Body of pancreas (tissue), 4 donors: Measurements from ENCODE around the gene TXNL1. TPM values are rescaled to one million over a fixed set of nuclear protein-coding genes. Genes with fewer than 3 reads are reported as not detected.

Source experiments
- ATAC-seq: fragments of 150-250 bp; one replicate; pipeline ENCODE4 v1.9.1; 2016
- DNase-seq, 4 donors: peaks; one replicate each; pipeline ENCODE4 v3.0.0-alpha.2; 2019
- H3K27ac ChIP-seq, 4 donors: fragments of 200-600 bp; sonication (generic); 1 replicate in 3 of 4; 2 replicates in 1 of 4; pipeline versions ENCODE4 v1.5.1 to v1.6.1; 2016 to 2019; ENCODE audit warnings: mild to moderate bottlenecking in 1 of 4, mixed read lengths in 1 of 4, moderate library complexity in 1 of 4
- H3K27me3 ChIP-seq, 2 donors: fragments of 200-600 bp; sonication (generic); one replicate each; pipeline ENCODE4 v1.6.0; 2016; ENCODE audit warnings: mild to moderate bottlenecking in 1 of 2
- H3K36me3 ChIP-seq, 2 donors: fragments of 200-600 bp; sonication (generic); replicated peaks in 1 of 2; 2 replicates each; pipeline ENCODE4 v1.5.1; 2016; ENCODE audit warnings: low read depth in 2 of 2; ENCODE audit not compliant: insufficient read depth in 1 of 2
- H3K4me1 ChIP-seq: fragments of 200-600 bp; sonication (generic); one replicate; pipeline ENCODE4 v1.6.0; 2016
- H3K4me3 ChIP-seq, 2 donors: fragments of 200-600 bp; sonication (generic); 1 replicate in 1 of 2; 2 replicates in 1 of 2; pipeline ENCODE4 v1.5.1; 2016 to 2019
- H3K9me3 ChIP-seq, 3 donors: fragments of 200-600 bp; sonication (generic); 1 replicate in 2 of 3; 2 replicates in 1 of 3; pipeline ENCODE4 v1.5.1; 2016
- CTCF ChIP-seq, 7 experiments: fragments of 450-650 bp in 4 of 7; fragments of 200-600 bp in 3 of 7; sonication (generic) in 3 of 7; IDR thresholded peaks; one replicate each; pipeline ENCODE4 v1.5.1; 2016 to 2019; ENCODE audit warnings: antibody characterized with exemption in 7 of 7
- POLR2A ChIP-seq, 3 donors: fragments of 450-650 bp; IDR thresholded peaks; one replicate each; pipeline ENCODE4 v1.6.1; 2016; ENCODE audit warnings: antibody characterized with exemption in 3 of 3, mild to moderate bottlenecking in 2 of 3
- WGBS, 2 donors: methylation state at CpG; one replicate each; pipeline ENCODE4 v1.1.5; 2017; 5-methylcytosine and 5-hydroxymethylcytosine counted together
- intact Hi-C: fragments of 100-400 bp; cut with DNase I; formaldehyde crosslinking; loops from one replicate; pipeline ENCODE4 v1.15.1; 2023
- total RNA-seq, 2 donors: library from RNA; depleted of rRNA; stranded (reverse); fragments of >200 nt; gene quantifications; one replicate each; pipeline ENCODE4 v1.1.0, GENCODE V29; 2016

TXNL1 gene
- total RNA-seq, 2 donors from 2014 or later: 9.2 to 13.2 TPM

GRCh38 chr18:56652802-56653201, 14.4 kb upstream of the TXNL1 start:
- ATAC-seq: no peak
- Histone ChIP-seq H3K4me1 (peaks cover 11% of the 10 kb centered on the region), H3K36me3 (no peaks in the 10 kb centered on the region), H3K9me3 (no peaks in the 10 kb centered on the region), H3K27ac (no peak overlapping the region), H3K27me3 (no peaks in the 10 kb centered on the region), H3K4me3 (no peak overlapping the region)
- WGBS, 2 donors: 58 to 60% methylated on average over 4 of the region's 4 CpGs
- no peak for TF ChIP-seq POLR2A (IDR thresholded peaks at IDR 0.05)
- no peak for TF ChIP-seq CTCF (IDR thresholded peaks at IDR 0.05)
- DNase-seq: no peak
- intact Hi-C loops: no loop called here

DNA sequence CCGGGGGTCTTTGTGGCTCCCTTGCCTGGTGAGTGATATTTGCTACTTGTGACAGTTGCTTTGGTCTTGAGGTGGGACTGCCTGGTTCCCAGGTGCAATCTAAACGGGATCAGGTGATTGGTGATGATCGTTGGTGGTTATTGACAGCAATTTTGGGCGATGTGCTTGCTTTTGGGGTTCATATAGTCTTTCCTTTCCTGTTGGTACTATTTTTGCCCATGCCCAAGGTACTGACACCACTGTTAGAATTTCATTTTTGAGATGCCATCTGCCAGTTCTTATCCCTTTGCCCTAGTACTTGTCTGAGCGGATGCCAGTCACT, 13.3 kb upstream of the TXNL1 start:
- Histone ChIP-seq H3K27ac (peak overlapping the region; percentile 66 to 91 (median 82)), H3K4me1 (peaks cover 11% of the 10 kb centered on the region), H3K36me3 (no peaks in the 10 kb centered on the region), H3K27me3 (no peaks in the 10 kb centered on the region), H3K4me3 (peak overlapping the region; percentile 92 to 96), H3K9me3 (no peaks in the 10 kb centered on the region)
- ATAC-seq: no peak
- intact Hi-C loops: no loop called here
- TF ChIP-seq CTCF (IDR thresholded peaks at IDR 0.05): no peak
- TF ChIP-seq POLR2A (IDR thresholded peaks at IDR 0.05): no peak
- no peak for DNase-seq
- WGBS, 2 donors: 3 to 9% methylated on average over 4 to 5 of the region's 5 CpGs

DNA sequence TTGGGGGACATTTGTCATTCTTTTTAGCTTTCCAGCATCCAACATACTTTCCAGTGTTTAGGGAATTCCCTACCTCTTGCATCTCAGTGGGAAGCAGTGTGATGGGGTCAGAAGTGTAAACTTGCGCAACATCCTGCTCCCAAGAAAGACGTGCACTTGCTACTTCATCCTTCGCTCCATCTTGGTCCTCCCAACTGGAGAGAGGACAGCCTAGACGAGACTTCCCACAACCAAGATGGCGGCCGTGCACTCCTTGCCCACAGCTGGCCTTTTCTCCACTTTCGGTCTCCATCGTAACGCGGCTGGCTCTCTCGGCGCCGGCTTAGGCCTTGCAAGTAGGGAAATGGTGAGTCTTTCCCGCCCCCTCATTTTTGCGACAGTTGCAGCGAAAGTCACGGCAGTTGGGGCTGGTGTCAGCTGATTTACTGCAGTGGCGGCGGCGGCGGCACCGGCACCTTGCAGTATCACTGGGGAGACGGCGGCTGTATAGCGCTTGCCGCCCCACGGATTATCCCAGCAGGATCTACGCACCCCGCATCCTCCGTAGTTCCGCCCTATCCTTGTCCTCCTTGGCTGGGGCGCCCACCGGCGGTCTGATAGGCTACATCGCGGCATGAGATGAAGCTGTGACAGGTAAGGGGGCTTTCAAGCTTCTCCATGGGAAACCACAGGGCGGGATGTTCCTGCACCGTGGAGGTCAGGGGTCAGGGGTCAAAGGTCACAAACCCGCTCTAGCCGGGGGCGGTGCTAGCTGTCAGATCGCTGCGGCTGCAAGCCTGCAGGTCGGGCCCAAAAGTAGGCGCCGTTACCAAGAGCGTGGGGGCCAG, 12.8 kb upstream of the TXNL1 start, which contains the start of gene WDR7:
TSS of gene WDR7 (plus strand) at position 416 of the 827 bp plus-strand sequence. CDS start 21,157 bp downstream, outside the sequence.
- peak within 1 kb of the TSS; percentile 66 to 91 (median 82) for H3K27ac ChIP-seq

GRCh38 chr18:56649996-56650395, 11.6 kb upstream of the TXNL1 start:
- no peaks in the 10 kb centered on the region for H3K27me3 ChIP-seq
- no peak overlapping the region for H3K4me3 ChIP-seq
- ATAC-seq (no peak), DNase-seq (no peak)
- intact Hi-C loops: no loop called here
- peaks cover 11% of the 10 kb centered on the region for H3K4me1 ChIP-seq
- H3K9me3 ChIP-seq: no peaks in the 10 kb centered on the region
- TF ChIP-seq POLR2A (IDR thresholded peaks at IDR 0.05): no peak
- TF ChIP-seq CTCF (IDR thresholded peaks at IDR 0.05): no peak
- WGBS, 2 donors: 100% methylated on average over 1 of the region's 1 CpG
- no peak overlapping the region for H3K27ac ChIP-seq
- no peaks in the 10 kb centered on the region for H3K36me3 ChIP-seq

More for the DNA sequence above, 12.8 kb upstream of the TXNL1 start, which contains the start of gene WDR7:
- Histone ChIP-seq H3K4me1 (peaks cover 11% of the 10 kb centered on the region), H3K9me3 (no peaks in the 10 kb centered on the region), H3K27me3 (no peaks in the 10 kb centered on the region), H3K4me3 (peak within 1 kb of the TSS; percentile 92 to 96), H3K36me3 (no peaks in the 10 kb centered on the region)
- intact Hi-C loops: no loop called here
- TF ChIP-seq CTCF (IDR thresholded peaks at IDR 0.05) (no peak), POLR2A (IDR thresholded peaks at IDR 0.05) (peak in 2 of 3 donors; percentile 60 to 74)
- ATAC-seq (peak; percentile 99), DNase-seq (peak; percentile 95 to 99 (median 97))
- WGBS, 2 donors: 0% methylated on average over 11 to 47 of the region's 47 CpGs
